Ramos (cell line): Measurements from ENCODE around the gene UFSP1.

Source experiments
- in situ Hi-C: fragments of 300-500 bp; cut with MboI; formaldehyde crosslinking; loops from one replicate; pipeline ENCODE4 v1.14.3; 2022; ENCODE audit warnings: low sequenced_read_pairs; ENCODE audit not compliant: unreplicated experiment

UFSP1 gene

DNA sequence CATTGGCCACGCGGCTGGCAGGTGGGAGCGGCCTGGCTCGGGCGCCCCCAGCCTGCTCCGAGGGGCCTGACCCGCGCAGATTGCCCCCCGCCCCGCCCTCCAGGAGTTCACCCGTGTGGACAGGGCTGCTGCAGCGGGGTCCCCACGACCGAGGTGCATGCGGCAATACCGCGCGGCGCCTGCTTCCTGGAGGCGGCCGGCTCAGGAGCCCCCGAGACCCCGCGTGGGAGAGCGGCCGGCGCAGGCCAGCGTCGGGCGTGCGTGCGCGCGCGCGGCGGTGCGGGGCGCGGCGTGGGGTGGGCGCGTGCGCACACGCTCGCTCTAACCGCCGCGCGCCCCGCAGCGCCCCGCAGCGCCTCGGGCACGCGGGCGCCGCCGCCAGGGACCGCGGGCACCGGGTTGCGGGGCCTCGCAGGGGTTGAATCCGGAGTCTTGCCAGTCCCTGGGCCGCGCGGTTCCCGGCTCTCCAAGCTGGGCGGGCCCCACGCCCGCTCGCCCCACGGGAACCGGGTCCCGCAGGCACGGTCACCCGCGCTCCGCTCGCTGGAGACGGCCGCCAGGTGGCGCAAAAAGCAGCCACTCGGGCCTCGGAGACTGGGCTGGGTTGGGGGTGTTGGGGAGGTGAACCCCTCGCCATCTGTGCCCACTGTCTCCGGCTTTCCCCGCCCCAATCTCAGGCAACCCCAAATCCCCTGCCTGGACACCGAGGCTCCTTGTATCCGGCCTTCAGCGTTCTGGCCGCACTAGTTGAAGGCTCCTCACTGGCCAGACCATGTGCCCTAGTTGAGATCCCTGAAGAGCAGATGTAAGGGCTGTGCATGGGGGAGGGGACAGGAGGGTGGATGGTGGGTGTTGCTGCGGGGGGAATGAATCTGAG is 7.5 kb upstream of the UFSP1 start:
- in situ Hi-C loops, result loop anchor here (10.0 kb wide), 1 partner anchor 398 kb away; no protein-coding TSS in a partner anchor

DNA sequence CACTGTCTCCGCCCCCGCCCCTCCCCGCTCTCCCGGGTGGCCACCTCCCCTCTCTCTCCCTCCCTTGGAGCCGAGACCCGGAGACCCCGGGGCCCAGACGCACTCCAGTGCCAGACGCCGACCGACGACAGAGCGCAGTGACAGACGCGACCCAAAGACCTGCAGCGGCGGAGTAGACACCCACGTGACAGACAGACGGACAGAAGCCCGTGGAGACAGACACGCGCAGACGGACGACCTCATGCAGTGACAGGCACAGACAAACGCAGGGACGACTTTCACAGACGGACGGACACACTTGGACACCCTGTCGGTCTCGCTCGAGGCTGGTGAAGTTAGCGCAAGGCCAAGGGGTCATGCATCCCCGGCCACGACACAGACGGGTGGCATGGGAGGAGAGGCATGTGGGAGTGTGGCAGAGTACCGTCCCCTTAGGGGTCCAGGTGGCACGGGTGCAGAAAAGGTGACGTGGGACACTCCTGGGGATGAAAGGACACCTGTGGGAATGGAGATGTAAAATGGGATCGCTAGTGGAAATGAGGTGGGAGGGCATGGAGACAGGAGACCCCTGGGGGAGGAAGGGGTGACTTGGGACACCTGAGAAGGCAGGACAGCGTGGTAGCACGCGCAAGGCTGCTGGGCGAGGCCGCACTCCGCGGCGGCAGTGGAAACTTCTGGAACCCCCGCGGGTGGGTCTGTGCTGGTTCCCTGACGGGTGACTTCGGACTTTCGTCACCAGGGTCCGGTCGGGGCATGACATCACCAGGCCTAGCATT is 6.6 kb upstream of the UFSP1 start:
- in situ Hi-C loops, result loop anchor here (10.0 kb wide), 1 partner anchor 399 kb away; no protein-coding TSS in a partner anchor

DNA sequence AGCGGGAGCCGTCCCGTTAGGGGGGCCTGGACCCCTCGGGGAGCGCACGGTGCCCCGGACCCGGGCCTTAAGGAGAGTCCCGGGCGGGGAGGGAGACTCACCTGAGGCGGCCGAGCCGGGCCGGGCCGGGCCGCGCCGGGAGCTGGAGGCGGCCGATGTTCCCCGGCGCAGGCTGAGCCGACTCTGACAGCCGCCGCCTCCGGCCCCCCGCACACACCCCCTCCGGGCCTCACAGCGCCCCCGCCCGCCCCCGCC is 6.1 kb upstream of the UFSP1 start, which contains the start of gene ACHE:
Gene ACHE (minus strand): TSS at position 188 of the 255 bp plus-strand sequence. CDS start 1,656 bp downstream, outside the sequence.
- in situ Hi-C loops, result loop anchor here (10.0 kb wide), 1 partner anchor 399 kb away; no protein-coding TSS in a partner anchor

DNA sequence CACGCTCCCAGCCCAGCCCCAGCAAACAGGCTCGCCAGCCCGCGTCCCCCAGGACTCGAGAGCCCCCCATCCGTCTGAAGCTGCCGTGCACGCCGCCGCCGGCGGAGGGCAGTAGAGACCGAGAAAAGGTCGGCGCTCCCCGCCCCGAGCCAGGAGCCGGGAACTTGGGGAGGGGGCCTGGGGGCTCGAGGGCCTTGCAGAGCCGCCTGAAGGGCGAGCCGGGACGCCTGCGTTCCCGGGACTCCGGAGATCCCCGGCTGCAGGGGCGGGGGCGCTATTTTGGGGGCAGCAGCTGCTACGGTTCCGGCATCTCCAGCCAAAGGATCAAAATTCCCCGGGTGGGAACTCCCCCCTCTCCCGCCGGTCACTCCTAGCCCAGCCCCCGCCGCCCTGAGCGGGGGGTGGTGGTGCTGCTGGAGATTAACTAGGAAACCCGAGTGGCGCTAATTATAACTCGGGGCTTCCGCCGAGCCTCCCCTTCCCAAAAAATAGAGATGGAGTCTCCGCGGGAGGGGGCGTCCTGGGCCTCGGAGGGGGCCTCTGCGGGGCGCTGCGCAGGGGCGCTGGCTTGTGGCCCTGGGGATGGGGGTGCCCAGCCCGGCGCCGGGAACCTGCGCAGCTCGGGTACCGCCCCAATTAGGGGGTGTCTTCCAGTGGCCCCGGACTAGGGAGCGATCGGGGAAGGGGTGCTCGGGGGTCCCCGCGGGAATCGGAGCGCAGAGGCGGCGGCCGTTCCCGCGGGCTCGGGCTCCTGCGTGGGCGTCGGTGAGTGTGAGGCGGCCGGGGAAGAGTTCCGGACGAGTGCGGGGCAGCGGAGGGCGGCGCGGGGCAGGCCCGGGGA is 5.6 kb upstream of the UFSP1 start:
- in situ Hi-C loops, result loop anchor here (5.0 to 10.0 kb wide), 2 partner anchors 172 to 400 kb away; no protein-coding TSS in a partner anchor

DNA sequence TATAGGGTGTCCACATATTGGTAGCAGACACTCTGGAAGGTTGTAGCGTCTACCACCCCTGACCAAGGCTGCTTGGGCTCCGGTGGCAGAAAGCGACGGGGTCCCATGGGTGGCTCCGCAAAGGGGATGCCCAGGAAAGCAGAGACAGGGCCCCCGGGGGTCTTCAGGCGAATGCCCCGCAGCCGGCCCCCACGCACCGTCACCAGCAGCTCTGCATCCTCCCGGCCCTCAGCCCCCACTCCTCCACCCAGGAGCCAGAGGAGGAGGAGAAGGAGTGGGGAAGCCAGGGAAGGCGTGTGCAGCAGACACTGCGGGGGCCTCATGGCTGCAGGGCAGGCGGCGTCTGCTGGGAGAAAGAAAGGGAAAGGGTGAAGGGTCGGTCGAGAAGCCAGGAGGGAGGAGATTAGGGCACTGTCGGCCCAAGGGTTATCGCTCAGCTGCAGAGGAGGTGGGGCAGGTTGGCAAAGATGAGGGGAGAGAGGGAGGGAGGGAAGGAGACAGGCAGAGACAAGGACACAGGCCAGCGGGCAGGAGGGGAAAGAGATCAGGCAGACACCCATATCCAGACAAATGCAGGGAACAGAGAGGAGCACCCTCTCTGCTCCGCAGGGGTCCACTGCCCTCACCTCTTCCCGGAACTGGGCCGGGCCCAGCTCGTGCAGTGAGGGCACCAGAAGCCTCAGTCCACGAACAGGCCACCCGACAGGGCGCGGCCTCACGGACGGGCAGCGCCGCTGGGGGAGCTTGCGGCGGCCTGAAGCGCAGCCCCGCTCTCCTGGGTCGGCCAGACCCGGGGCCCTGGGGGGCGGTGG is 4.6 kb upstream of the UFSP1 start:
- in situ Hi-C loops, result loop anchor here (5.0 to 10.0 kb wide), 2 partner anchors 173 to 401 kb away; no protein-coding TSS in a partner anchor

DNA sequence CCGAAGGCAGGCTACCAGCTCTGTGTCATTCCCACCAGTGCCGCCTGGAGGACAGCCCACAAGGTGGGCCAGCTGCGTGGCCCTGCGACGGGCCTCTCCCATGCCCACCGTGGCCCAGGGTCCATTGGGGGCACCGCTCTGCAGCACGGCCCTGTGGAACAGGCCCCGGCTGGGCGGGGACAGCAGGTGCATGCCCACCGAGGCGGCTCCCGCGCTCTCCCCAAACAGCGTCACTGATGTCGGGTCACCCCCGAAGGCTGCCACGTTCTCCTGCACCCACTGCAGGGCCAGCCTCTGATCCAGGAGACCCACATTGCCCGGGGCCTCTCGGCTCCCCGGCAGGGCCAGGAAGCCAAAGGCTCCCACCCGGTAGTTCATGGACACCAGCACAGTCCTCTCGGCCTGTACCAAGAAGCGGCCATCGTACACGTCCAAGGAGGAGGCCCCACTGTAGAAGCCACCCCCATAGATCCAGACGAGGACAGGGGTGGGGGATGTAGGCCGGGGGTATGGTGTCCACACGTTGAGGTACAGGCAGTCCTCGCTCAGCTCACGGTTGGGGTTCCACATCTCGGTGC is 3.9 kb upstream of the UFSP1 start:
- in situ Hi-C loops, result loop anchor here (5.0 to 10.0 kb wide), 2 partner anchors 174 to 401 kb away; no protein-coding TSS in a partner anchor

DNA sequence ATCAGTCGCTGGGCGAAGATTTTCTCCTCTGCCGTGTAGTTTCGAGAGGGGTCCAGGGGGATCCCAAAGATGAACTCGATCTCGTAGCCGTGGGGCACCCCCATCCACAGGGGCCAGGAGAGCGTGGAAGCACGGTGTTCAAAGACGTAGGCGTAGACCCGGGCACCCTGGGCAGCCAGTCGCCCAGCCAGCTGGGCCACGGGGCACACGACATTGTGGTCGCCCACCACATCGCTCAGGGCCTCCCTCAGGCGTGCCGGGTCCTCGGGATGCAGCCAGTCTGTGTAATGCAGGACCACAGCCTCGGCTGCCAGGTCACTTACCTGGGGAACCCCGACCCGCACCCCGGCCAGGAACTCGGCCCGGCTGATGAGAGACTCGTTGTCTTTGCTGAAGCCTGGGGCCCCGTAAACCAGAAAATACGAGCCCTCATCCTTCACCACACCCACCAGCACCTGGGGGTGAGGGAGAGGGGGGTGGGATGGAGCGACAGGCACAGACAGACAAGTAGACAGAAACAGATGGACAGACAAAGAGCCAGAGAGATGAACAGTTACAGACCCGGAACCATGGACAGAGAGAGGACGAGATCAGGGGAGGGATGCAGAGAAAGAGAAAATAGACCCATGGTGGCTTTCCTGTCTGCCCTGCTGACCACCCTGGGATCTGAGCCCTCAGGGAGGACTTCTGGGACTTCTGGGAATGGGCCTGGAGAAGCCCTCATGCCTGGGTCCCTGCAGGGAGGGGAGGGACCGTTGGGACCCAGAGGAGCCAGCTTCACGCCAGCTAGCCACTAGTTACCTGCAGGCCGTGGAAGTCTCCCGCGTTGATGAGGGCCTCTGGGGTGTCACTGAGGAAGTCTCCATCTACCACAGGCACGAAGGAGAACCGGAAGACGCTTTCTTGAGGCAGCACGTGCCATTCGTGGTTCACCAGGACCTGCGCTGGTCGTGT is 3.1 kb upstream of the UFSP1 start:
- in situ Hi-C loops, result loop anchor here (5.0 to 10.0 kb wide), 2 partner anchors 175 to 402 kb away; no protein-coding TSS in a partner anchor

DNA sequence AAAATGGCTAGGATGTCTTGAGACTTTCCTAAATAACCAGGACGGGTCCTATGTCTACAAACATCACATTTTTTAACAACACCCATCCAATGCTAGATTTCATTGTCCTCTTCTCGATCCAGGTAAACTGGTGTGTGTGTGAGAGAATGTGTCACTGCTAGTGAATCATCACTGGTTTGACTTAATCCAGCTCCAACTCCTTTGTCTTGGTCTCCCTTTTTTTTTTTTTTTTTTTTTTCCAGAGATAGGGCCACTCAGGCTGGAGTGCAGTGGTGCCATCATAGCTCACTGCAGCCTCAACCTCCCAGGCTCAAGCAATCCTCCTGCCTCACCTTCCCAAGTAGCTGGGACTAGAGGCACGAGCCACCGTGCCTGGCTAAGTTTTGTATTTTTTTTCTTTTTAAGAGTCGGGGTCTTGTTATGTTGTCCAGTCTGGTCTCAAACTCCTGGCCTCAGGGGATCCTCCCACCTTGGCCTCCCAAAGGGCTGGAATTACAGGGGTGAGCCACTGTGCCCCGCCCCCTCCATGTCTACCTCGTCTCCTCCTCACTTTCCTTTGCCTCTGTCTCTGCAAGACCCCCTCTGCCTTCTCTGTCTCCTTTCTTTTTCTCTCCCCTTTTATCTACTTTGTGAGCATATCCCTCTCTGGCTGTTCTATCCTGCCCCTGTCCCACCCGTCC is 2.2 kb upstream of the UFSP1 start:
- in situ Hi-C loops, result loop anchor here (5.0 to 10.0 kb wide), 2 partner anchors 176 to 403 kb away; no protein-coding TSS in a partner anchor

DNA sequence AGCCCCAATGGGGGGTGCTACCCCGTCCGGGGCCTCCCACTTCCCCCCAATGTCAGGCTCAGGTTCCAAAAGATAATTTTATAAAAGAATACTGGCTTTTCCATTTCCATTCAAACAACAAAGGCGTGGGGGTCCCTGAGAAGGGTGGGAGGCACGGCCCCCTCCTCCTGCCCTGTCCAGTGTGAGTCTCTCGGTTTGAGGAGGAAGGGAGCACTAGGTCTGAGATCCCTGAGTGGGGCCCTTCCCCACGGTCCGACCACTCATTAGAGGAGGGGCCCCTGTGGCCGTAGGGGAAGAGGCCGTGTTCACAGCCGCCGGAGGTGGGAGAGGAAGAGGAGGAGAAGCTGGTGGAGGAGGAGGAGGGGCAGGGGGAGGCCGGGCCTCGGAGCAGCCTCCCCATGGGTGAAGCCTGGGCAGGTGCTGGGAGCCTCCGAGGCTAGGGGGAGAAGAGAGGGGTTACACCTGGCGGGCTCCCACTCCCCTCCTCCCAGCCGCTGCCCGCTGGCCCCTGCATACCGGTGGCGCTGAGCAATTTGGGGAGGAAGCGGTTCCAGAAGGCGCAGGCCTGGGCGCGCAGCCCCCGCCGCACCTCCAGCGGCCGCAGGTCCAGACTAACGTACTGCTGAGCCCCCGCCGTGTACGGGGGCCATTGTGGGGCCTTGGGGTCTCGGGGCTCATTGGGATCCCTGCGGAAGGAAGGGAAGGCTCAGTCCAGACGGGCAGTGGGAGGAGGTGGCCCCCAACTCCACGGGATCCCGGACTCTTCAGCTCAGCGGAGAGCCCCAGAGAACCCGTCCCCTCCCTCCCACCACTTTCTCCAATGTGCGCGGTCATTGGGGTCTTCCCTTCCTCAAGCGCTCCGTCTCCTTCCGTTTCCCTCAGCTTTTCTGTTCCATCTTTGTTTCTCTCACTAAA is 1.4 kb upstream of the UFSP1 start:
- in situ Hi-C loops, result loop anchor here (5.0 to 10.0 kb wide), 2 partner anchors 176 to 404 kb away; no protein-coding TSS in a partner anchor

DNA sequence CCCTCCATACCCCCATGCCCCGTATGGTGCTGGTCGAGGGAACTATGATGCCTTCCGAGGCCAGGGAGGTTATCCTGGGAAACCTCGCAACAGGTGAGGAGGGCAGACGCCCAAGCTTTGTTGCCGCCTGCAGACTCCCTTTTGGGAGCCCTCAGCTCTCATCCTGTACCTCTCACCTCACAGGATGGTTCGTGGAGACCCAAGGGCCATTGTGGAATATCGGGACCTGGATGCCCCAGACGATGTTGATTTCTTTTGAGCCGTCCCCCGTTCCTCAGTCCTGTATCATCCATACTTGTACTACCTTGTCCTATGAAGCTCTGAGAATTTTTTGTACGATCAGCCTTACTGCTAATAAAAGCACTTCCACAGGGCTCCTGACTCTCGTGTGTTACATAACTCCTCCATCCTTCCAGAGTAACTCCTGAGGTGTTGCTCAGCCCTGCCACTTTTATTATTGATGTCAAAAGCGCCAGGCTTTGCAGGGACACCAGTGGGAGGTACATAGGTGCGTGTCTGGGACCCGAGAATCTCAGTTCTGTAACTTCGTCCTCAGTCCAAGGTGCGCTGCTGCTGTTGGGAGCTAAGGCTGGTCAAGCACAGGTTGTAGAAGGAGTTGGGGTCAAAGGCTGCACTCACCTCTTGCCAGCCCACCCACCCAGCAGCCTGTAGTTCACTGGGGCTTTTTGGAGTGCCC is 1.1 kb downstream of the UFSP1 start:
- in situ Hi-C loops, result no loop called here

DNA sequence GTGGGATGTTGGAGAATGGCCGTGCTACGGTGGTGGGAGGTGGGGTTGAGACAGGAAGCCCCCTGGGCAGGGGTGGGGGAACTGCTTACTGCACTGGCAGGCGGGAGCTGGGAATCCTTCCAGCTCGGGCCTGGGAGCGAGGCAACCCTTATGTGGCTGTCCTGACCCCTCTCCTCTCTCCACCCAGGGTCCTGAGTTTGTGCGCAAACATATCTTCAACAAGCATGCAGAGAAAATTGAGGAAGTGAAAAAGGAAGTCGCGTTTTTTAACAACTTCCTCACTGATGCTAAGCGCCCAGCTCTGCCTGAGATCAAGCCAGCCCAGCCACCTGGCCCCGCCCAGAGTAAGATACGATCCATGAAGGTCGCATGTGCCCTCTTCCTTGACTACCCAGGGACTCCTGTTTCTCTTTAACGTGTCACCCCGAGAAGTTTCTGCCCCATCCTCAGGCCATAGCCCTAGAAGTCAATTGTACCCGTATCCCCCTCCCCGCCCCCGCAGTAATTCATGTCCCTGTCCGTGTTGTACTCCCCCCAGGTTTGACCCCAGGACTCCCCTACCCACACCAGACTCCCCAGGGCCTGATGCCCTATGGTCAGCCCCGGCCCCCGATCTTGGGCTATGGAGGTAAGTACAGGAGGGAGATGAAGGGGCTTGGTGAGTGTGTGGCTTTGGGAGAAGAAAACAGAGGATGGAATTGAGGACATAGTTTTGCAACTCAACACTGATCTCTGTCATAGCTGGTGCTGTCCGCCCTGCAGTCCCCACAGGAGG is 1.8 kb downstream of the UFSP1 start:
- in situ Hi-C loops, result no loop called here

DNA sequence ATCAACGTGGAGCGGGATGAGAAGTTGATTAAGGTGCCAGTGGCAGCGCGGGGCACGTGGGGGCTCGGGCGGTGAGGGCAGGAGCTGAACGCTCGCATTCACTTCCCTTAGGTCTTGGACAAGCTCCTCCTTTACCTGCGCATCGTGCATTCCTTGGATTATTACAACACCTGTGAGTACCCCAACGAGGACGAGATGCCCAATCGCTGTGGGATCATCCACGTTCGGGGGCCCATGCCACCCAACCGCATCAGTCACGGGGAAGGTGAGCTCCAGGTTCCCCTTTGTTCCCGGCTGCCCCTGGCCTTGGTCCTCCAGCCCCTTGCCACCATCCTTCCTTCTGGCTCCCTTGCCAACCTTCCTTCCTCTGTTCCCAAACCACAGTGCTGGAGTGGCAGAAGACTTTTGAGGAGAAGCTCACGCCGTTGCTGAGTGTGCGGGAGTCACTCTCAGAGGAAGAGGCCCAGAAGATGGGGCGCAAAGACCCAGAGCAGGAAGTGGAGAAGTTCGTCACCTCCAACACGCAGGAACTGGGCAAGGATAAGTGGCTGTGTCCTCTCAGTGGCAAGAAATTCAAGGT is 2.5 kb downstream of the UFSP1 start:
- in situ Hi-C loops, result no loop called here

DNA sequence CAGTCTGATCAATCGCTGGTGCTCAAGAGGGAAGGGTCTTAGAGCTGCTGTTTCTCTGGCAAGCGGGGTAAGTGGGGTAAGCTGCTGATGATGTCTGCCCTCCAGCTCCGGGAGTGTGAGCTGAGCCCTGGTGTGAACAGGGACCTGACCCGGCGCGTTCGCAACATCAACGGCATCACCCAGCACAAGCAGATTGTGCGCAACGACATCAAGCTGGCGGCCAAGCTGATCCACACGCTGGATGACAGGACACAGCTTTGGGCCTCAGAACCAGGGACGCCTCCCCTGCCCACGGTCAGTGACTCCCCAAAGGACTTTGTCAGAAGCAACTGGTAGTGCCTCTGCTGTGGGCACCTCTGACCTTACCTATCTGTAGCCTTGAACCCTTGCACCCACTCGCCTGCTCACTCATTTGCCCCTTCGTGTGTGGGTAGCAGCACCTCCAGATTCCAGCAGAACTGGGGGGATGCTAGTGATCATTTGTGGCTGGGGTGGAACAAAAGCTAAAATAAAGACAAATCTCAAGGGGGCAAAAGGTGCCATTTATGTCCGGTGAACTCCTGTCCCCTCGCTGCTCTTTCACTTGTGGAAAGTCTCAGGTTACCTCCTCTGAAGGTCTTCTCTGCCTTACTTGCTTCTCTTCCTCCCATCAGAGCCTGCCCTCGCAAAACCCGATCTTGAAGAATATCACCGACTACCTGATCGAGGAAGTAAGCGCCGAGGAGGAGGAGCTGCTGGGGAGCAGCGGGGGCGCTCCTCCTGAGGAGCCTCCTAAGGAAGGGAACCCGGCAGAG is 3.2 kb downstream of the UFSP1 start:
- in situ Hi-C loops, result no loop called here
